HTERT RPE-1 (cell line): ENCODE measurements around the gene MRM3.
"Not testable (repeated sequence)": the region's sequence is repeated elsewhere in the genome, so short reads cannot be mapped to it uniquely, and the experiment has no call there.

Experiments
- in situ Hi-C: fragments of 300-500 bp; cut with MboI; formaldehyde crosslinking; loops from 4 replicates; pipeline ENCODE4 v1.14.3; 2020; ENCODE audit warnings: low sequenced_read_pairs

MRM3 gene

DNA sequence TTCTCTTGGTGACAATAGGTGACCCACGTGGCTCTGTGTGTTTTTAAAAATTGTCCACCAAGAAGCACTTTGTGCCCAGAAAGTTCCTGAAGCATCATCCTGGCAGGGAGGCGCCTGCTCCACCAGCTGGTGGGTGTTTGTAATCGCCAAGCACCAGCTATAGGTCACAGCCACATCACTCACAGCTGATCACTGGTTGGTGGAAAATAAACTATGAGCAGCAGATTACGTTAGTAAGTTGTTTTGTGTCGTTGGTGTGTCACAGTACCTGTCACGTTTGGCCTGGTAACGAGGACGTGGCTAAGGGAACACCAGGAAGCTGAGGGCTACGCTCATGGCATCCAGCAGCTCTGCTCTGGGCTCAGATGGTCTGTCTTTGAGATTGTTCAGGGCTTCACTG is 10.1 kb downstream of the MRM3 start:
- in situ Hi-C loops = loop anchor here (25.0 kb wide), 1 partner anchor 195 kb away; the partner anchor contains the start of genes NXN and TIMM22

DNA sequence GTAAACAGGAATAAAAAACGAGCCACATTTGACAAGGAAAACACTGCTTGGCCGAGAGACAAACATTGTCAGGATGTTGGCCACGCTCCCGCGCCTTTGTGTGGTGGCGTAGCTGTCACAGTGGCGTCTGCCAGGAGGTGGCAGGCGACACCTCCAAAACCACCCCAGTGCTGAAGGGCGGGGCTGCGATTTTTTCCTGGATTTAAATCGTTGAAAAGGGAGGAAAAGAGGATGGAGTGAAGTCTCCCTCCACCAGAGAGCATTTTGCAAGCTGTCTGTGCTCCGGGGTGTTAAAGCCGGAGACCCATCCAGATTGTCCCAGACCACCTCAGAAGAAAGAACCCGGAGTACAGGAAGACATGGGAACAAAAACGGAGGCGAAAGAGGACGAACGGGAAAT is 12.7 kb downstream of the MRM3 start:
- in situ Hi-C loops = loop anchor here (25.0 kb wide), 1 partner anchor 192 kb away; the partner anchor contains the start of genes NXN and TIMM22

DNA sequence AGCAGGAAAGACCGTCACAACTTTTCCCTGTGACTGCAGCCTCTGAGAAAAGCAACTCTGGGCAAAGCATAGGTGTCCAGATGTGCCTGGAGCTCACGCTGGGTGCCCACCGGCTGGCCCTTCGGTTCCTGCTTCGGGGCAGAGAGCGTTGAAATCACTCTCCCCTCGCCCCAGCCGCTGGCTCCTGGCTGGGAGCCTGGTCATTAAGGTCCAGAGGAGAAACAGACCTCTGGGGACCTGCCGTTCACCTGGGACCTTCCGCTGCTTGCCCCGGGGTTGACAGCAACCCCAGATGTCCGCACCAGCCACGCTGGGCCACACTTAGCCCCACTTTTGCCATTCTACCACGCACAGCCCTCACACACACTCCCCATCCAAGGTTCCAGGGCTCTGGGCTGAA is 13.1 kb downstream of the MRM3 start:
- in situ Hi-C loops = loop anchor here (25.0 kb wide), 1 partner anchor 192 kb away; the partner anchor contains the start of genes NXN and TIMM22

DNA sequence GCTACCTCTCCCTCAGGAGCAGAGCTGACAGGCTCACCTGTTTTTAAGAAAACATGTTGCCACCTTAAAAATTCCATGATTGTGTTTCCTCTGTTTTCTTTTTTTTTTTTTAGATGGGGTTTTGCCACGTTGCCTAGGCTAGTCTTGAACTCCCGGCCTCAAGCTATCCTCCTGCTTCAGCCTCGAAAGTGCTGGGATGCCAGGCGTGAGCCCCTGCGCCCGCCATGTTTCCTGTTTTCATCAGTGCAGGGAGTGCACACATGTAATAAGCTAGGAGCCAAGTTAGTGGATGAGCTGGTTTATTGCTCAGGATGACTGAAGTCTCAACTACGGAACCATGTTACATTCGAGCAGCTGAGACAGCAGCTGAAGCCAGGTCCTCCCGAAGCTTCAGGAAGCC is 13.6 kb downstream of the MRM3 start:
- in situ Hi-C loops = loop anchor here (25.0 kb wide), 1 partner anchor 192 kb away; the partner anchor contains the start of genes NXN and TIMM22

DNA sequence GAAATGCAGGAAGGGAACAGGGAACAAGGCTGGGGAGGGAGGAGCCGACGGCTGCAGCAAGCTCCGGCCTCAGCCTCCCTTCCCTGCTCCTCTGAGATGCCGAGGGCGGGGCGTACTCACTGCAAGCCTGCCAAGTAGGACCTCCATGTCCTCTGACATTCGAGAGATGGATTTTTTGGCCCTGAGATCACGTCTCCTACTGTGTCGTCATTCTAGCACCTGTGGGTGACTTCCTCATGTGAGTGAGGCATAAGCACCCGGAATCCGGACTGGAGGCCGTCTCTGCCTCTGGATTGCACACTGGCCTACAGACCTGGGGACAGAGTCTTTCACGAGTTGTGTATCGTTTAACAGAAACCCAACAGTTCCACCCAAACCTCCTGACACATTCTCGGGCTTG is 14.5 kb downstream of the MRM3 start:
- in situ Hi-C loops = loop anchor here (25.0 kb wide), 1 partner anchor 191 kb away; the partner anchor contains the start of genes NXN and TIMM22

DNA sequence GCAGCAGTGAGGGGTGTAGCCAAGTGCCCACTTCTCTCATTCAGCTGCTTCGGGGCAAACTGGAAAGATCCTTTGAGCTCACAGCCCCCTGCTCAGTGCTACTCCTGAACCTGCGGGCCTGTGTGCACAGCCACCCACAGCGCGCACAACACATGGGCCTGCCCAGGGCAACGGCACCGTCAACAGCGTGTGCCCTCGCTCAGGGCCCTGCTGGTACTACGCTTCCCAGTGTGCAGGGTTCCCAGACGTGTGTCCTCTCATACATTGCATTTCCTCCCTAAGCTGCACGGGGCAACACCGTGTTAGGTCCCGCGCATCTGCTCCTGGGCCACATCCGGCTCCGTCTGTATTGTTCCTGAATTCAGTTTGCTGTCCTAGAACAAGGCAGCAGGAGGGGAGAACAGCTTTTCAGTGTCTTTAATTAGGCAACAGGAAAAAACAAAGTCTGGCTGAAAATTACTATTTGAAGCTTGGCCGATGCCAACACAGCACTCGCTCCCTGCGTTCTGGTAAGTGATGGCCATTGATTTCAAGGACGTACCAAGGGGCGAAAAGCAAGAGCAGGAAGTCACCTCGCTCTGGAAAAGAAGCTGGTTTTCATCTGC is 15.2 kb downstream of the MRM3 start:
- in situ Hi-C loops = loop anchor here (25.0 kb wide), 1 partner anchor 190 kb away; the partner anchor contains the start of genes NXN and TIMM22

DNA sequence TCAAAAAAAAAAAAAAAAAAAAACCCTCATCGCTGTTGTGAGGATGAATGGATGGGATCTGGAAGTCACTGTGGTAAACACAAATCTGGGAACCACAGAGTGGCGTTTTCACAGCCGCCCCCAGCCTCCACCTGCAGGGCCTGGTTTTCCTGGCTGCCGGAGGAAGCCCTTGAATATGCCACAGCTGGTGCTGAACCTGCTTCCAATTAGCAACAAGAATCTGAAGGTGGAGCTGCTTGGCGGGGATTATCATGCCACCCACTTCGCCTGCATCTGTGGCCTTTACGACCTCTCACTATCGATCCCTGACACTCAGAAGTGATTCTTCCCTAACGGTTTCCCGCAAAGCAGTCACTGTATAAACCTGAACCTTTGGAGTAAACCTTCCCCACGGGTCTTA is 16.1 kb downstream of the MRM3 start:
- in situ Hi-C loops = loop anchor here (25.0 kb wide), 1 partner anchor 189 kb away; the partner anchor contains the start of genes NXN and TIMM22

DNA sequence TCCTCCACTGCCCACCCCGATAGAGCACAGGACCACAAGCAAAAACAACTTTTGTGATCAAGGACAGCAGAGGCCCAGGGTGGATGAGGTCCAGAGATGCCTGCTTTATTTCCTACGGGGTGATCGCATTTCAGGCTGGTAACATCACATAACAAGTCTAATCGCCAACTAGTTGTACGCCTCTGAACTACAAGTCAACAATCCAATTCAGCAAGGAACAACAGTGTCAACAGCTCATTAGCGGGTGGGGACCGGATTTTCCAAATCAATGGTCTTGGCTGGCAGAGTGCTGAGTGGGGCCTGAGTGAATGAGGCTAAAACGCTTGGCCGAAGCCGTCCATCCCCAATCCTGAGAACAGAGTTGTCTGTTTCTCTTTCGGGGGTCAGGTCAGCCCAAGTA is 17.1 kb downstream of the MRM3 start:
- in situ Hi-C loops = loop anchor here (25.0 kb wide), 1 partner anchor 188 kb away; the partner anchor contains the start of genes NXN and TIMM22

DNA sequence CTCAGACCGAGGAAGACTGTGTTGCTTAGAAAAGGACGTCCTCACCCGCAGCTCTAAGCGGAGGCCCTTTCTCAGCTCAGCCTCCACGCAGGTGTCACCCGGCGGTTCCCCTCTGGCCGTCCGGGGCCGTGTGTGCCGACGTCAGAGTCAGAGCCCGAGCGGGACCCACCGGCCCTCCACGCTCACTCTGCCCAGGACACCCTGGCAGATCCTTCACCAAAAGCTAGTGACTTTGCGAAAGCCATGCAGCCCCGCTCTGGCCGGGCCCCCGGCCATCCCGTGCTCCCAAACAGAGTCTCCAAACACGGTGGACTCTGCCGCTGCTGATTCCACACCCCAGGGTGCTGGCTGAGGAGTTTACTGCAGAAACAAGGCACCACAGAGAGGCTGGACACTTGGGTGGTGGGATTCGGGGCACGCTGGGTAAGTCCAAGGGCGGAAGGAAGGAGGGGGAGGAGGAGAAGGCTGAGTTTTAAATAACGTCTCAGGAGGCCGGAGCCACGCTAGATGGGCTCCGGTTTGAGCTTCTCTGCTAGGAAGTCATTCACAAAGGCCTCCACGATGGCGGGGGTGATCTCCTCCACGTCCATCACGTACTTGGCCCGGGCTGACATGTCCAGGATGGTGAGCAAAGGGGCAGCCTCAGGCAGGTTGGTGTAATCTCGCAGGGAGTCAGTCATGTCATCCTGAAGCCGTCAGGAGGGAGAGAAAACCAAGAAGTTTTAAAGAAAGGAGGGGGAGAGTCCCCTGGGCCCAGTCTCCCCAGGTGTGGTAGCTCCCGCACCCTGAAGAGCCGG is 18.5 kb downstream of the MRM3 start:
- in situ Hi-C loops = no loop called here

DNA sequence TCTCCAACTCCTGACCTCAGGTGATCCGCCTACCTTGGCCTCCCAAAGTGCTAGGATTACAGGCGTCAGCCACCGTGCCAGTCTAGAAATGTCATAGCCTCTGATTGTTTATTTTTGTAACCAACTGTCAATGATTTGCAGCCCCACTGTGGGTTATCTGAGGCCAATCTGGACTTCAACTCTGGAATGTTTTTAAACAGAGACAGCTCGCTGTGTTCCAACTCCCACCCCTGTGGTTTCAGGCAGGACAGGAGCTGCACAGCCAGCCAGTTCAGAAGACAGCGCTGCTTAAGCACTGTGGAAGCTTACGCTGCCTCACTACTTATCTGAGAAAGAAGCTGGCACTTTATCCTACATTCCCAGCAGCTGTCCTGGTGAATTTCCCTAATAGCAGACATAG is 19.5 kb downstream of the MRM3 start:
- in situ Hi-C loops = no loop called here

DNA sequence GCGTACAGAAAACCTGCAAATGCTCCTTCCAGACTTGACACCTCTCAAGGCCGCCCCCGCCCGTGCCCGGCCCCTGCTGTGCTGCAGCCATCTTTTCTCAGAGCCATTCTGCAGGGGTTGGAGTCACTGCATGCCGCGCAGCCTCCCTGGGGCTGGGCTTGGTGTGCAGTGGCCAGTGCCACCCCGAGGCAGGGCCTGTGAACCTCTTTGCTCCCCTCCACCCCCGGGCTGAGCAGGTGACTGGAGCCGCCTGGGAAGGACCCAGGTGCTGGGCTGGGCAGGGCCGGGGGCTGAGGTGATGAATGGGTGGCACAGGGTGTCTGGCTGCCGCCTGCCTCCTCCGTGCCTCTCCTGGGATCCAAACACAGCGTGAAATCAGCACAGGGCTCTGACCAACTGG is 20.3 kb downstream of the MRM3 start:
- in situ Hi-C loops = no loop called here

DNA sequence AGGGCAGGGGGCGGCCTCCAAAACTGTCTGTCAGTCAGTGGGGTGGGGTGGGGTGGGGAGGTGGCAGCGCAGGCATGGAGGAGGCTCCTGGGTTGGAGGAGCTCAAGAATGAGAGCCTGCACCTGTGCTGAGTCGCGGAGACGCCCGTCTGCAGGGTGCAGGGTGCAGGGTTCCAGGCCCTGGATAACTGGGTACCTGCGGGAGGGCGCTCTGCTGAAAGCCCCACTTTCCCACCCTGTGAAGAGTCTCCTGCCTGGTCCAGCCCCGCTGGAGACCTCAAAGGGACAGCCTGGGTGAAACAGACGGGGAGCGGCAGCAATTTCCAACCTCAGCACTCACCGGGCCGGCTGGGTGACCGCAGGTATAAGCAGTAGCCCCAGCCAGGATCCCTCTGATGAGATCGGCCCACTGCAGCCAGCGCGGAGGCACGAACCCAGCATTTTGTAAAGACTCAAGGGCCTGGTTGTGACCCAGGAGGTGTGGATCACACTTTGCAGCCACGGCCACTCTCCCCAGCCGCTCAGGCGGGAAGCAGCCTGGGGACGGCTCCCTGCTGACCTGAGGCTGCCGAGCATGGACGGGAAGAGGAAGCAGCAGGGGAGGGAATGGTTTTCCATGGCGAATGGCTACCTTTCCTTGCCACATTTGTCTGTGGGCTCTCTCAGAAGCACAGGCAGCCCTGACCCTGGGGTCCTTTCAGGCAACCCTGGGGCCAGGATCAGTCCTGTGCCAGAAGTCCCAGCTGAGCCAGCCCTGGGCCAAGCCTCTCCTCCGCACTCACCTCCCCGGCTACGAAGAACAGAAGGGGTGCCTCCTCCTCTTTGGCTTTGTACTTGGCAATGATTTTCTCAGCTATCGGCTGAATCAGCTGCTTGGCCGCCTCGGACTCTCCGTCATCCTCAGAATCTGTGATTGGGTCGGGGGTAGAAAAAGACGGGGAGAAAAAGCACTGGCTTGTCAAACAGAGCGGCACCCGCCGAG is 21.0 kb downstream of the MRM3 start:
- in situ Hi-C loops = no loop called here

DNA sequence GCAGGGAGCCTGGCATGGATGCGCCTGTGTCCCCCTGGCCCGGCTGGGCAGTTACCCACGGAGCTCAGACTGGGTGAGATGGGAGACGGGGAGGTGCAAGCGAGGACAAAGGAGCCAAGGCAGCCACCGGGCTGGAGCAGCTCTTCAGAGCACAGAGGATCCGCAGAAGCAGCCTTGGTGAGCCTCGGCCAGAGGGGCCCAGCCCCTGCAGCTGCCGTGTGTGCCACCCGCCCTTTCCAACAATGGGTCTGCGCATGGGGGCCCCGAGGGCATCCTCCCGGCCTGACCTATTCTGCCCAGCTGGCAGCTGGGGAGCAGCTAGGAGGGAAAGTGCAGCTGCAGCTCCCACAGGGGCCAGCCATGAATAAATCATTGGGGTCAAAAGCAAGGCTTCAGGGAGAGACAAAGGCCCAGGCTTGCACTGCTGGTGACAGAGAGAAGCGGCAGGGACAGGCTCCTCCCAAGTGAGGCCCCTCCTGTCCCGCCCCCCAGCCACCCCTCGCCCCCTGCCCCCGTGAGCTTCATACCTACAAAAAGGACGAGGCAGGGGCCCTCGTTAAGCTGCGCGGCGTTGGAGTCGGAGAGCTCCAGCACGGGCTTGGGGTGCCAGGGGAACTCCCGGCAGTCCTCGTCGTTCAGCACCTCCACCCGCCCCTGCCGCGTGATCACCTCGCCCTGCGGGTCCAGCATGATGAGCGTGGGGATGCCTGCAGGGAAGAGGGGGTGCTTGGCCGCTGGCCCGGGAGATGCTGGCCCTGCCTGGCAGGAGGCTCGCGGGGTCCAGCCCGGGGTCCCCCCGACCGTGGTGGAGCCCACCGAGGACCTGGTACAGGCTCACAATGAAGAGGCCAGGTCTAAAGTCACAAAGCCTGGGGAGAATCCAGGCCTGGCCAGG is 22.6 kb downstream of the MRM3 start:
- in situ Hi-C loops = no loop called here

DNA sequence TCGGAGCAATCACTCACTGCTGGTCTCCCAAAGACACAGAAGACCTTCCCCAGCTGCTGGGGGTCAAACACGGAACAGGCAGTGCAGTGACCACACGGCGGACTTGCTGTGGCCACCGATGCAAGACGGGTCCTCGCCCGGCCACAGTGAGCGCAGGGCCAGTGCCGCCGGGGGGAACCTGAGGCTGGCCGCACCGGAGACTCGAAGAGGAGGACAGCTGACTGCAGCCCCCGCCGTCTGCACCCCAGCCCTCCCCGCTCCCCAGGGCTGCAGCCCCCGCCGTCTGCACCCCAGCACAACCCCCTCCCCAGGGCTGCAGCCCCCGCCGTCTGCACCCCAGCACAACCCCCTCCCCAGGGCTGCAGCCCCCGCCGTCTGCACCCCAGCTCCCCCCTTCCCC is 23.7 kb downstream of the MRM3 start:
- in situ Hi-C loops = not testable (repeated sequence)

DNA sequence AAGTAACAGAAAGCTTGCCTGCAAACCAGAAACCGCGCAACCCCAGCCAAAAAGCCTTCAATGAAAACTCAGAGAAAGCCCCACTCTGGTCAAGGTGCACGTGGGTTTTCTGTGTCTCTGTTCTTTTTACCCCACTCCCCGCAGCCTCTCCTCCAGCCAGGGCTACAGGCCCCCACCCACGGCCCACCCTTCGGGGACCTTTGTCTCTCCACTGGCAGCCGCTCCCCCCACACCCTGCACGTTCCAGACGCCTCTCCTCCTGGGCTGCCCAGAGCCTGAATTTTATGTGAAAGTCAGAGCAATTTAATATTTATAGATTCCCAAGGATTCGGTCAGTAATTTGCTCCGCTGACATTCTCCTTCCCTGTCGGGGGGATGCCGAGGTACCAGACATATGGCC is 24.2 kb downstream of the MRM3 start:
- in situ Hi-C loops = no loop called here

DNA sequence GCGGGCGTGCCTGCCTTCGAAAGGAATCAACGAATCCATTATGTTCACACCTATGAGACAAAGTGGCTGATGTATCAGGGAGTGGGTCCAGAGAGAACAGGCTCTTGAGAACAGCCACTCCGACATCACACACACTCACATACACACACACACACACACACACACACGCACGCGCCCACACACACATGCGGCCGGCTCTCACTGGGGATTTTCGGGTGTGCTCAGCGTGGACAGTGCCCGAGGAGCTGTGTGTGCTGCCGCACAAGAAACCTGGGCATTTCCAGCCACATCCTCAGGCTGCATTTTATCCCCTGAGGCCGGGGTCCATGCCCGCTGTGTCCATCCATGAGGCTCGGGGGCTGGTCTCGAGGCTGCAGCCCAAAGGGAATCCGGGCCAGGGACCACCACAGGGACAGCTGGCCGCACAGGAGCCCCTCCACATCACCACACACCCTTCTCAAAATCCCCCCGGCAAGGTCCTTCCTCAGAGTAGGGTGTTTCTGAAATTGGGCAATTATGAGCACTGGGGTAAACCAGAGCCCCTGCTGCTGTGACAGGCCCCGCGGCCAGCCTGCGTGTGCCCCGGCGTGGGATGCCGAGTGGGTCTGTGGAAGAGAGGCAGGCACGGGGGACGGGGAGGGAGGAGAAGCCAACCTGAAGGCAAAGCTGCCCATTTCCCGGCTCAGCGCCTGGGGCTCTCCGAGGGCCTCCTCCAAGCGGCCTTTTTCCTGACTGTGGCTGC is 24.8 kb downstream of the MRM3 start:
- in situ Hi-C loops = no loop called here

DNA sequence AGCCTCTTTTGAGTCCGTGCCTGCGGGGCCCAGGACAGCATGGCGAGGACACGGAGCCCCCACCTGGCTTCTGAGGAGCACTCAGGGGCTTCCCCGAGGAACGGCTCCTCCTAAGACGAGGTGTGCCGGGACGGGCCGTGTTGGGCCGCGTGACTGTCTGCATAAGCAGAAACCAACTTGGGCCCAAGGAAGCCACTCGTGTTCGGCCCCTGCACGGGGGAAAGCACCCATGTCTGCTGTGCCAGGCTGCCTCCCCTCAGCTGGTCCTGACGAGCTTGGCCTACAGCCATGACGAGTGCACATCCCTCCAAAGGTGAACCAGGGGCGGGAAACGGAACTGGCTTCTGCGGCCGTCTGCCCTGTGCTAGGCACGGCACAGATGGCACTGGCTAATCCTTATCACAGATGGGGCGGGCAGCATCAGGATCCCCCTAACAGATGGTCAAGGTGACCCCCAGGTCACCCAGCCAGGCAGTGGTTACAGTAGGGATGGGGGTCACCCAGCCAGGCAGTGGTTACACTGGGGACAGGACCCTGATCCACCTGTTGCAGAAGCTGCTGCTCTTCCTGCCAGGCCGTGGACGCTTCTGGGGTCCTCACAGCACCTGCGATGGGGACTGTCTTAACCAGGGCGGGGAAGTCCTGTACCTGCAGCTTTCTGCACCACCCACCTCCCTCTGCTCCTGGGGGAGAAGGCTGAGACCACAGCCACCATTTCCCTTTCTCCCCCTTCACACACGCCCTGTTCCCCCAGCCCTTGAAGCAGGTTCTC is 25.6 kb downstream of the MRM3 start:
- in situ Hi-C loops = no loop called here

DNA sequence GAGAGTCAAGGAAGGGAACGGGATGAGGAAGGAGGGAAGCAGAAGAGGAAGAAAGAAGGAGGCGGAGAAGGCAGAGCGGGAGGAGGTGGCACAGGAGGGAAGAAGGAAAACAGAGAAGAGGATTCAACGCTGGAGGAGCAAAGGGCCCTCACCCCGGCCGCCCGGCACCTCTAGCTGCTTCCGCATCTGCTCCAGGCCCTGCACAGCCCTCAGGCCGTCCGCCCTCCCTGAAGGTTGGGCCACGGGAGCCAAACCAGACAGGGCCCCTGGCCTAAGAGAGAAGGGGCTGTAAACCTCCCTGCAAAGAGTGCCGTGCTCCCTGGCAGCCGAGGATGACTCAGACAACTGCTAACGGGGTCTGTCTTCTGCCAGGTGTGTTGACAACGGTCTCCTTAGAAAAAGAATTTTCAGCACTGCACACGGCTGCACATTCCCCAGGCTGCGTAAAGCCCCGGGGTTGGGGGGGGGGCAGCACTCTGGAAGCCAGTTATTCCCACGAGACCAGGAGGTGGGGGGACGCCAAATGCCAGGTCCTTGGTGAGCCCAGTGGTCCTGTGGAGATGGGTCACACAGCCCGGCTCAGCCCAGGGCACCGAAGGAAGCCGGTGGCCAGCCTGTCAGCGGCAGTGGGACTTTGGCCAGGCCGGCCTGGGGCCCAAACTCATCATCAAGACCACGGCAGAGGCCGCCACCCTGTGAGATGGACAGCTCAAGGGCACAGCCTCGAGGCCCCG is 29.1 kb downstream of the MRM3 start:
- in situ Hi-C loops = no loop called here
